ENCODE results near the gene BMPR1A. TPM values are rescaled to one million over a fixed set of nuclear protein-coding genes. Genes with fewer than 3 reads are reported as not detected.

The BMPR1A gene
- total and polyA plus RNA-seq, 10 of the 15 experiments (the other 5 are each of a cell fraction or from before 2014, with no cell fraction given) = 2.3 to 22.7 (median 13.1) TPM

DNA sequence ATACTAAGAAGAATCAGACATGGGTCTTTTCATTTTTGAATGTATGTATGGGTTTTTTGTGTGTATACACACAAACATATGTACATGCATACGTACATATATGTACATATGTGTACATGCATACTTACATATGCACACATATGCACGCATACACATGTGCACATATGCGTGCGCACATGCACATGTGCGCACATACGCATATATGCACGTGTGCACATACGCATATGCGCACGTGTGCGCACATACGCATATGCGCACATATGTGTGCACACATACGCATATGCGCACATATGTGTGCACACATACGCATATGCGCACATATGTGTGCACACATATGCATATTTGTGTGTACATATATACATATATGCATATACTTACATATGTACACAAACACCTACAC, 4.9 kb upstream of the BMPR1A start:
- WGBS (ENCODE audit: insufficient coverage, insufficient replicate concordance, low lambda C conversion rate, missing lambda C conversion rate) = 96% methylated on average over 17 of the region's 17 CpGs
- H4K20me1 ChIP-seq (ENCODE audit: control insufficient read depth, insufficient read depth) = no peaks in the 10 kb centered on the region
- in situ Hi-C loops (cut with MboI) (no loop called here), intact Hi-C loops (cut with micrococcal nuclease; ENCODE audit: unreplicated experiment) (no loop called here)
- DNase-seq (ENCODE audit: low read depth, low spot score) (no peak), FAIRE-seq (no peak), ATAC-seq (no peak)
- TF ChIP-seq POLR2AphosphoS2 (IDR thresholded peaks at IDR 0.05; ENCODE audit: low read depth, low read length) (no peak), ZNF622 (IDR thresholded peaks at IDR 0.05) (no peak), EGR1 (IDR thresholded peaks at IDR 0.05; ENCODE audit: borderline replicate concordance in 1 of 2, low read depth in 2 of 2, low read length in 2 of 2) (no peak), ATF2 (IDR thresholded peaks at IDR 0.05; ENCODE audit: low read length) (no peak), ZNF207 (IDR thresholded peaks at IDR 0.05; ENCODE audit: borderline replicate concordance) (no peak), HCFC1 (IDR thresholded peaks at IDR 0.05; ENCODE audit: low read length) (no peak)
- TF ChIP-seq, protein P1, sequence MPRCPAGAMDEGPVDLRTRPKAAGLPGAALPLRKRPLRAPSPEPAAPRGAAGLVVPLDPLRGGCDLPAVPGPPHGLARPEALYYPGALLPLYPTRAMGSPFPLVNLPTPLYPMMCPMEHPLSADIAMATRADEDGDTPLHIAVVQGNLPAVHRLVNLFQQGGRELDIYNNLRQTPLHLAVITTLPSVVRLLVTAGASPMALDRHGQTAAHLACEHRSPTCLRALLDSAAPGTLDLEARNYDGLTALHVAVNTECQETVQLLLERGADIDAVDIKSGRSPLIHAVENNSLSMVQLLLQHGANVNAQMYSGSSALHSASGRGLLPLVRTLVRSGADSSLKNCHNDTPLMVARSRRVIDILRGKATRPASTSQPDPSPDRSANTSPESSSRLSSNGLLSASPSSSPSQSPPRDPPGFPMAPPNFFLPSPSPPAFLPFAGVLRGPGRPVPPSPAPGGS (IDR thresholded peaks at IDR 0.05; ENCODE audit: borderline replicate concordance, insufficient read depth, low read depth, low read length, poor library complexity, severe bottlenecking) = peak; percentile 61
- TF ChIP-seq, protein P2, sequence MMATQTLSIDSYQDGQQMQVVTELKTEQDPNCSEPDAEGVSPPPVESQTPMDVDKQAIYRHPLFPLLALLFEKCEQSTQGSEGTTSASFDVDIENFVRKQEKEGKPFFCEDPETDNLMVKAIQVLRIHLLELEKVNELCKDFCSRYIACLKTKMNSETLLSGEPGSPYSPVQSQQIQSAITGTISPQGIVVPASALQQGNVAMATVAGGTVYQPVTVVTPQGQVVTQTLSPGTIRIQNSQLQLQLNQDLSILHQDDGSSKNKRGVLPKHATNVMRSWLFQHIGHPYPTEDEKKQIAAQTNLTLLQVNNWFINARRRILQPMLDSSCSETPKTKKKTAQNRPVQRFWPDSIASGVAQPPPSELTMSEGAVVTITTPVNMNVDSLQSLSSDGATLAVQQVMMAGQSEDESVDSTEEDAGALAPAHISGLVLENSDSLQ (IDR thresholded peaks at IDR 0.05) = no peak
- H3K27me3 ChIP-seq (replicated peaks in 1 of 2; ENCODE audit: control insufficient read depth in 2 of 2, insufficient read depth in 2 of 2, low read length in 1 of 2) = no peaks in the 10 kb centered on the region
- ChIA-PET CTCF (interaction anchor here (0.6 kb wide), 1 partner anchor 8 kb away, joined by 3 read pairs; no protein-coding TSS in a partner anchor), POLR2A (no interaction called here), RAD21 (ENCODE audit: unreplicated experiment) (interaction anchor here (1.0 kb wide), 1 partner anchor 48 kb away, joined by 3 read pairs; no protein-coding TSS in a partner anchor), SMC1A (ENCODE audit: uncharacterized antibody, unreplicated experiment) (interaction anchor here (1.4 to 2.5 kb wide), 2 partner anchors 10 to 18 kb away, joined by 3 to 5 read pairs; no protein-coding TSS in a partner anchor)
- H3K4me1 ChIP-seq (ENCODE audit: control insufficient read depth, insufficient read depth, low read length) = peaks cover 19% of the 10 kb centered on the region
- H3K4me3 ChIP-seq = no peak overlapping the region
- no peak overlapping the region for H3K4me2 ChIP-seq (ENCODE audit: control insufficient read depth, insufficient read depth)
- peaks cover 3% of the 10 kb centered on the region for H3K79me2 ChIP-seq (ENCODE audit: control insufficient read depth, insufficient read depth, low read length)
- BruUV-seq (replicated peaks) = no TSS peak
- no peak overlapping the region for H3K9ac ChIP-seq (ENCODE audit: control insufficient read depth, insufficient read depth, low read length)
- no peak overlapping the region for H3K27ac ChIP-seq (ENCODE audit: control insufficient read depth, insufficient read depth)
- H3K9me3 ChIP-seq (replicated peaks; ENCODE audit: control insufficient read depth, insufficient read depth, low read length) = no peaks in the 10 kb centered on the region
- no peak overlapping the region for H2AFZ ChIP-seq (ENCODE audit: control insufficient read depth, low read depth, low read length)
- no peaks in the 10 kb centered on the region for H3K36me3 ChIP-seq (ENCODE audit: control insufficient read depth in 2 of 2, insufficient read depth in 2 of 2, low read length in 1 of 2)

Measured in GM12878 (cell line).